Measurements from ENCODE around the gene SPDYE11.
"Not testable (repeated sequence)": the region's sequence is repeated elsewhere in the genome, so short reads cannot be mapped to it uniquely, and the experiment has no call there.

SPDYE11 gene

GRCh38 chr7:73057811-73058210 is at the start of gene SPDYE11:
SPDYE11 (minus strand) TSS chr7:73057911; CDS start chr7:73056111, 1,800 bp downstream.
- not testable (repeated sequence) for ATAC-seq (ENCODE audit: low read depth); H3K36me3 Mint-ChIP-seq; H3K27me3 Mint-ChIP-seq; H3K4me3 Mint-ChIP-seq; H3K4me1 Mint-ChIP-seq; H3K27ac Mint-ChIP-seq; H3K9me3 Mint-ChIP-seq; DNase-seq (ENCODE audit: low spot score in 2 of 2)

GRCh38 chr7:73085938-73086337 is 28.2 kb upstream of the SPDYE11 start, which contains the start of gene SPDYE9:
SPDYE9 (minus strand) TSS chr7:73086038; CDS start chr7:73084238, 1,800 bp downstream.
- H3K27ac Mint-ChIP-seq; ATAC-seq (ENCODE audit: low read depth): not testable (repeated sequence)

GRCh38 chr7:73029666-73030065 is 28.0 kb downstream of the SPDYE11 start, which contains the start of gene SPDYE8:
SPDYE8 (minus strand) TSS chr7:73029766; CDS start chr7:73027966, 1,800 bp downstream.
- not testable (repeated sequence) for DNase-seq (ENCODE audit: low spot score in 2 of 2); H3K9me3 Mint-ChIP-seq; H3K27ac Mint-ChIP-seq; ATAC-seq (ENCODE audit: low read depth); H3K4me3 Mint-ChIP-seq; H3K27me3 Mint-ChIP-seq; H3K36me3 Mint-ChIP-seq; H3K4me1 Mint-ChIP-seq

More at GRCh38 chr7:73085938-73086337, 28.2 kb upstream of the SPDYE11 start, which contains the start of gene SPDYE9:
- H3K4me3 Mint-ChIP-seq; H3K9me3 Mint-ChIP-seq; H3K27me3 Mint-ChIP-seq; DNase-seq (ENCODE audit: low spot score in 2 of 2); H3K36me3 Mint-ChIP-seq; H3K4me1 Mint-ChIP-seq: not testable (repeated sequence)

GRCh38 chr7:73006491-73006890 is 51.2 kb downstream of the SPDYE11 start:
- H3K4me3 Mint-ChIP-seq; H3K9me3 Mint-ChIP-seq; H3K4me1 Mint-ChIP-seq; H3K27me3 Mint-ChIP-seq; H3K36me3 Mint-ChIP-seq; H3K27ac Mint-ChIP-seq; ATAC-seq (ENCODE audit: low read depth): not testable (repeated sequence)
- peak in 1 of 2 donors; percentile 13 for DNase-seq (ENCODE audit: low spot score in 2 of 2)

- not testable (repeated sequence) for H3K27me3 Mint-ChIP-seq, H3K36me3 Mint-ChIP-seq, H3K9me3 Mint-ChIP-seq, H3K4me1 Mint-ChIP-seq
- peak overlapping the region; percentile 93 for H3K4me3 Mint-ChIP-seq
- peak; percentile 76 to 91 for DNase-seq (ENCODE audit: low spot score in 2 of 2)
- peak; percentile 82 for ATAC-seq (ENCODE audit: low read depth)
- H3K27ac Mint-ChIP-seq: peak overlapping the region; percentile 96
Measured at GRCh38 chr7:73005693-73006447, 51.8 kb downstream of the SPDYE11 start.

GRCh38 chr7:73005356-73005692 is 52.4 kb downstream of the SPDYE11 start:
- H3K4me1 Mint-ChIP-seq, H3K36me3 Mint-ChIP-seq, H3K9me3 Mint-ChIP-seq, H3K27me3 Mint-ChIP-seq: not testable (repeated sequence)
- Mint-ChIP-seq H3K27ac (peak overlapping the region; percentile 96), H3K4me3 (peak overlapping the region; percentile 93)
- DNase-seq (ENCODE audit: low spot score in 2 of 2): peak; percentile 59 to 80
- peak; percentile 70 for ATAC-seq (ENCODE audit: low read depth)

- not testable (repeated sequence) for H3K9me3 Mint-ChIP-seq; H3K4me1 Mint-ChIP-seq; H3K4me3 Mint-ChIP-seq; H3K27ac Mint-ChIP-seq; H3K27me3 Mint-ChIP-seq; H3K36me3 Mint-ChIP-seq; ATAC-seq (ENCODE audit: low read depth); DNase-seq (ENCODE audit: low spot score in 2 of 2)
Measured at GRCh38 chr7:72997887-72998468, 59.7 kb downstream of the SPDYE11 start.
